Measurements from ENCODE around the gene SFXN5. TPM values are rescaled to one million over a fixed set of nuclear protein-coding genes. Genes with fewer than 3 reads are reported as not detected.
A peak's percentile ranks its signal among the peaks of the same experiment; 100 is the strongest.

SFXN5 gene
- total RNA-seq, 1 donor from 2014 or later = 13.7 TPM

DNA sequence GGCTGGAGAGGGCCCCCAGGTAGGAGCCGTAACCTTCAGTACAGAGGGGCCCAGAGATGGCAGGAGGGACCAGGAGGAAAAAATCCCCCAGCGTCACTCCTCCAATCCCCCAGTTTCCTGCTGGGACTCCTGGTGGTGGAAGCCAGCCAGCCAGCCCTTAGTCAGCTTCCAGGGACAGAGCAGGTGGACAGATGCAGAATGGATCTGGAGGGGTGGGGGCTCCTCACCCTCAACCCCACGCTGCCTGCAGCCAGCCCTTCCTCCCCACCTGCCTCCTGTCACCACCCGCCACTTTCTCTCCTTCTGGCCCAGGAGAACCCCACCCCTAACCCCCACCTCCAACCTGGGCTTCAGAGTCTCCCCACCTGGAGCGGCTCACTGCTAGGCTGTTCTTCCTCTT is 133.1 kb downstream of the SFXN5 start:
- no peak for DNase-seq
- peaks cover 8% of the 10 kb centered on the region for H3K36me3 Mint-ChIP-seq (ENCODE audit: unreplicated experiment)
- H3K27ac Mint-ChIP-seq (ENCODE audit: unreplicated experiment) = no peak overlapping the region
- peaks cover 11% of the 10 kb centered on the region for H3K4me1 Mint-ChIP-seq (ENCODE audit: low read depth, unreplicated experiment)
- TF ChIP-seq, protein P1, sequence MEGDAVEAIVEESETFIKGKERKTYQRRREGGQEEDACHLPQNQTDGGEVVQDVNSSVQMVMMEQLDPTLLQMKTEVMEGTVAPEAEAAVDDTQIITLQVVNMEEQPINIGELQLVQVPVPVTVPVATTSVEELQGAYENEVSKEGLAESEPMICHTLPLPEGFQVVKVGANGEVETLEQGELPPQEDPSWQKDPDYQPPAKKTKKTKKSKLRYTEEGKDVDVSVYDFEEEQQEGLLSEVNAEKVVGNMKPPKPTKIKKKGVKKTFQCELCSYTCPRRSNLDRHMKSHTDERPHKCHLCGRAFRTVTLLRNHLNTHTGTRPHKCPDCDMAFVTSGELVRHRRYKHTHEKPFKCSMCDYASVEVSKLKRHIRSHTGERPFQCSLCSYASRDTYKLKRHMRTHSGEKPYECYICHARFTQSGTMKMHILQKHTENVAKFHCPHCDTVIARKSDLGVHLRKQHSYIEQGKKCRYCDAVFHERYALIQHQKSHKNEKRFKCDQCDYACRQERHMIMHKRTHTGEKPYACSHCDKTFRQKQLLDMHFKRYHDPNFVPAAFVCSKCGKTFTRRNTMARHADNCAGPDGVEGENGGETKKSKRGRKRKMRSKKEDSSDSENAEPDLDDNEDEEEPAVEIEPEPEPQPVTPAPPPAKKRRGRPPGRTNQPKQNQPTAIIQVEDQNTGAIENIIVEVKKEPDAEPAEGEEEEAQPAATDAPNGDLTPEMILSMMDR (IDR thresholded peaks at IDR 0.05; ENCODE audit: partially characterized antibody, unreplicated experiment) = no peak
- H3K27me3 Mint-ChIP-seq (ENCODE audit: unreplicated experiment) = peaks cover 9% of the 10 kb centered on the region
- H3K4me3 Mint-ChIP-seq (ENCODE audit: unreplicated experiment) = no peak overlapping the region
- peaks cover 5% of the 10 kb centered on the region for H3K9me3 Mint-ChIP-seq (ENCODE audit: unreplicated experiment)

DNA sequence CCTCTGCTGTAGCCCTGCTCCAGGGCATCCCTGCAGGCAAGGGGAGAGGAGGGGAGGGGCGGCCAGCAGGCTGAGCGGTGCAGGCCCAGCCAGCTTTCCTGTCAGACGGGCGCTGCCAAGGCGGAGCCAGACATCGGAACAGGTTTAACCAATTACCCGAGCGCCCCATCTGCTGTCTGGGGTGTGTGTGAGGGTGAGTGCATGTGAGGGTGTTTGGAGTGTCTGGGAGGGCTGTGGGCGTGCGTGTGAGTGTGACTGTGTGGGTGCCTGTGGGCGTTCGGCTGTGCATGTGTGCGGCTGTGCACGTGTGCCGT is 134.2 kb downstream of the SFXN5 start:
- DNase-seq = no peak
- Mint-ChIP-seq H3K9me3 (ENCODE audit: unreplicated experiment) (peaks cover 5% of the 10 kb centered on the region), H3K4me1 (ENCODE audit: low read depth, unreplicated experiment) (peaks cover 11% of the 10 kb centered on the region), H3K27ac (ENCODE audit: unreplicated experiment) (no peak overlapping the region), H3K36me3 (ENCODE audit: unreplicated experiment) (peaks cover 8% of the 10 kb centered on the region), H3K27me3 (ENCODE audit: unreplicated experiment) (peaks cover 9% of the 10 kb centered on the region), H3K4me3 (ENCODE audit: unreplicated experiment) (no peak overlapping the region)
- TF ChIP-seq, protein P1 (IDR thresholded peaks at IDR 0.05; ENCODE audit: partially characterized antibody, unreplicated experiment) = no peak

DNA sequence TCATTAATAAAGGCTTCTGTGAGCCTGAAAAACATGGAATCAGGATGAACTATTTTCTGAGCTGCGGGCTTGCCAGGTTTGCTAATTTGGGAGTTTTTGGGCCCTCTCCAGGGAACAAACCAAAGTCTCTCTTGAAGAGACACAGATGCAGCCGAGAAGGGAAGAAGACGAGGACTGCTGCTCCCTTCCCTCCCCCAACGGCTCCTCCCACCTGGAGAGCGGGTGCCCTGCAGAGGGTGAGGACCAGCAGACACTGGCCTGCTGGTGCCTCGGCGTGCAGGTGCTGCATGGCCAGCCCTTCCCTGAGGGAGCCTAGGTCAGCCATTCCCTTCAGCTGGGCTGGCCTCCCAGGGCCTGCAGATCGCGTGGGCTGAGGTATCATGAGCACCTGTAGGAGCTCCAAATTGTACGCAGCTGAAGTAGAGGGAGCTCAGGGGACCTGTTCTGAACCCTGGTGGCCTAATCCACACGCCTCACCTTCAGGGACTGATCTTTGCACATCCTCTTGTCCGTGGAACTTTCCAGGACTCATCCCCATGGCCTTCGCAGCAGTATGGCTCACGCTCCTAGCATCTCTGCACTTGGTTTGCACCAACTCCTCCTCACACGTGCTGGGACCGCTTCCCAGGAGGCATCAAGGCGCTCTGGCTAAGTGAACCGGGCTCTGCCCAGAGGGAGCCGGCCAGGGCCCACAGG is 134.7 kb downstream of the SFXN5 start:
- H3K36me3 Mint-ChIP-seq (ENCODE audit: unreplicated experiment) = peaks cover 8% of the 10 kb centered on the region
- DNase-seq = no peak
- peaks cover 9% of the 10 kb centered on the region for H3K27me3 Mint-ChIP-seq (ENCODE audit: unreplicated experiment)
- H3K9me3 Mint-ChIP-seq (ENCODE audit: unreplicated experiment) = peaks cover 5% of the 10 kb centered on the region
- no peak overlapping the region for H3K4me3 Mint-ChIP-seq (ENCODE audit: unreplicated experiment)
- H3K27ac Mint-ChIP-seq (ENCODE audit: unreplicated experiment) = no peak overlapping the region
- H3K4me1 Mint-ChIP-seq (ENCODE audit: low read depth, unreplicated experiment) = peaks cover 11% of the 10 kb centered on the region
- TF ChIP-seq, protein P1 (IDR thresholded peaks at IDR 0.05; ENCODE audit: partially characterized antibody, unreplicated experiment) = no peak

DNA sequence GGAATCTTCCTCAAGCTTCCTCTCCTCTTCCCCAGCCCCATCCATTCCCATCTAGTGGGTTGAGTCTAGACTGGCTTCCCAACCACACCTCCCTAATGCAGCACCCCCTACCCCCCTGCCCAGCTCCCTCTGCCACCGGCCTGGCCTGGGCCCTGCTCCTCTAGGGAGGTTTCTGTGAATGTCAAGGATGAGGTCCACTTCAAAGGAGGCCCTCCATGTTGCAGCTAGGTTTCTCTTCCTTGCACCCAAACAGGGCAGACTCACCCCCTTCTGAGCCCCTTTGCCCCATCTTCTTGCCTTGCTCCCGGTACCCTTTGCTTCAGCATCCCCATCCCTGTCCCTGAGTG is 135.9 kb downstream of the SFXN5 start:
- TF ChIP-seq, protein P1 (IDR thresholded peaks at IDR 0.05; ENCODE audit: partially characterized antibody, unreplicated experiment) = no peak
- Mint-ChIP-seq H3K36me3 (ENCODE audit: unreplicated experiment) (peaks cover 8% of the 10 kb centered on the region), H3K4me1 (ENCODE audit: low read depth, unreplicated experiment) (peaks cover 9% of the 10 kb centered on the region), H3K4me3 (ENCODE audit: unreplicated experiment) (no peak overlapping the region), H3K27ac (ENCODE audit: unreplicated experiment) (no peak overlapping the region), H3K9me3 (ENCODE audit: unreplicated experiment) (peaks cover 5% of the 10 kb centered on the region), H3K27me3 (ENCODE audit: unreplicated experiment) (peaks cover 5% of the 10 kb centered on the region)
- no peak for DNase-seq

DNA sequence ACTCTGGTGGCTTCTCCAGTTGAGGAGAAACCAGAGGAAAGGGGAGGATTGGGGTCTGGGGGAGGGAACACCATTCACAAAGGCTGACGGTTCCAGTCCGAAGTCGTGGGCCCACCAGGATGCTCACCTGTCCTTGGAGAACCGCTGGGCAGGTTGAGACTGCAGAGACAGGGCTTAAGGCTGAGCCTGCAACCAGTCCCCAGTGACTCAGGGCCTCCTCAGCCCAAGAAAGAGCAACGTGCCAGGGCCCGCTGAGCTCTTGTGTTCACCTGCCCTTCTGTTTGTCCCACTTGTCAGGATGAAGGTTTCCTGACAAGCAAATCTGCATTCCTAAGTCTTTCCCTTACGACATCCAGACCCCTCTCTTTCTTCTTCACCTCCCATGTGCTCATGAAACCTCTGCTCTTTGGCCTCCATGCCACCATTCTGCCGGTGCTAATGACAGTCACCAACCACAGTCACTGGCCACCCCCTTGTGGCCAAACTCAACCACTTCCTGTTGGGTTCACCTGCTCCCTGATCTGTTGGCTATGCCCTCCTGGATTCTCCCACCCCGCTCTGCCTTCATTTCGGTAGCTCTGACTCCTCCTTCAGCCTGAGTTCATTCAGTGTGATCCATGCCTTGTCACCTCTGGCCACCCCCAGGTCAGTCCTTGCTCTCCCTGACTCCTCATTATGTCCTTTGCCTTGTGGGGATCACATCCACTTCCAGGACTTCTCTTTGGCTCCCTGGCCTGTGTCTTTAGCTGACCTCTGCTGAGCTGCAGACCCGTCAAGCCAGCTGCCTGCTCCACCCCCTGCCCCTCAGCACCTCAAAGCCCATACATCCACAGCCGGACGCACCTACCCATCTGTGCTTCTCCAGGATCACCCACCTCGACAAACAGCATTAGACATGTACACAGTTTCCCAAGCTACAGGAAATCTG is 136.6 kb downstream of the SFXN5 start:
- no peak for DNase-seq
- peaks cover 5% of the 10 kb centered on the region for H3K27me3 Mint-ChIP-seq (ENCODE audit: unreplicated experiment)

More for the DNA sequence above, 136.6 kb downstream of the SFXN5 start:
- no peak overlapping the region for H3K4me3 Mint-ChIP-seq (ENCODE audit: unreplicated experiment)
- H3K4me1 Mint-ChIP-seq (ENCODE audit: low read depth, unreplicated experiment) = peaks cover 5% of the 10 kb centered on the region
- peaks cover 8% of the 10 kb centered on the region for H3K36me3 Mint-ChIP-seq (ENCODE audit: unreplicated experiment)
- H3K9me3 Mint-ChIP-seq (ENCODE audit: unreplicated experiment) = peaks cover 5% of the 10 kb centered on the region
- no peak overlapping the region for H3K27ac Mint-ChIP-seq (ENCODE audit: unreplicated experiment)
- TF ChIP-seq, protein P1 (IDR thresholded peaks at IDR 0.05; ENCODE audit: partially characterized antibody, unreplicated experiment) = peak; percentile 21
